K562 (cell line): Measurements from ENCODE around the gene PYGO2. TPM values are rescaled to one million over a fixed set of nuclear protein-coding genes. Genes with fewer than 3 reads are reported as not detected.

ENCODE experiments used
- BCOR ChIP-seq: fragments of 450-650 bp; IDR thresholded peaks from 2 replicates; pipeline ENCODE4 v1.6.1; 2016
- EHMT2 ChIP-seq: fragments of 450-650 bp; IDR thresholded peaks from 2 replicates; pipeline ENCODE4 v1.6.1; 2018; ENCODE audit warnings: antibody characterized with exemption
- EP300 ChIP-seq: IDR thresholded peaks from 2 replicates; pipeline ENCODE4 v1.6.1; 2012; ENCODE audit warnings: low read length, improper control_type of control experiment
- ETV6 ChIP-seq, 3 experiments: fragments of 150-350 bp in 1 of 3; sonication (generic) in 1 of 3; formaldehyde crosslinking in 1 of 3; IDR thresholded peaks; 2 replicates each; pipeline versions ENCODE4 v1.6.1 to v1.8.0; 2014 to 2022; ENCODE audit warnings: borderline replicate concordance in 2 of 3, low read depth in 2 of 3, antibody characterized with exemption in 1 of 3, low read length in 1 of 3, mild to moderate bottlenecking in 1 of 3, missing genetic modification reagents in 1 of 3
- FOS ChIP-seq: IDR thresholded peaks from 3 replicates; pipeline ENCODE4 v1.6.1; 2011; ENCODE audit not compliant: insufficient read length; ENCODE audit errors: extremely low read depth
- GABPB1 ChIP-seq: sonication (generic); formaldehyde crosslinking; IDR thresholded peaks from 2 replicates; pipeline ENCODE4 v1.8.0; 2022; ENCODE audit warnings: mild to moderate bottlenecking, missing genetic modification reagents
- GATAD2B ChIP-seq: fragments of 450-650 bp; IDR thresholded peaks from 2 replicates; pipeline ENCODE4 v1.6.1; 2017; ENCODE audit warnings: mild to moderate bottlenecking, borderline replicate concordance
- IRF2 ChIP-seq: sonication (generic); formaldehyde crosslinking; IDR thresholded peaks from 2 replicates; pipeline ENCODE4 v1.8.1; 2022; ENCODE audit warnings: mild to moderate bottlenecking, missing genetic modification reagents
- LCOR ChIP-seq: sonication (generic); formaldehyde crosslinking; IDR thresholded peaks from 2 replicates; pipeline ENCODE4 v1.8.0; 2022; ENCODE audit warnings: mild to moderate bottlenecking, missing genetic modification reagents
- MAFF ChIP-seq: IDR thresholded peaks from 2 replicates; pipeline ENCODE4 v1.6.1; 2012; ENCODE audit warnings: low read length, improper control_type of control experiment
- MAFG ChIP-seq: fragments of 450-650 bp; conservative IDR thresholded peaks from 2 replicates; pipeline ENCODE4 v1.6.1; 2016; ENCODE audit warnings: missing genetic modification characterization, missing compliant biosample characterization
- MAFK ChIP-seq: IDR thresholded peaks from 2 replicates; pipeline ENCODE4 v1.6.1; 2011; ENCODE audit warnings: low read length, improper control_type of control experiment
- MIER1 ChIP-seq: fragments of 450-650 bp; IDR thresholded peaks from 2 replicates; pipeline ENCODE4 v1.6.1; 2016; ENCODE audit warnings: antibody characterized with exemption, mild to moderate bottlenecking, low read depth
- MTA3 ChIP-seq: fragments of 450-650 bp; formaldehyde crosslinking; IDR thresholded peaks from 2 replicates; pipeline ENCODE4 v1.6.1; 2017; ENCODE audit warnings: mild to moderate bottlenecking, borderline replicate concordance
- NR2C1 ChIP-seq, 2 experiments: fragments of 450-650 bp; IDR thresholded peaks; 2 replicates each; pipeline ENCODE4 v1.6.1; 2017; ENCODE audit warnings: mild to moderate bottlenecking in 2 of 2, antibody characterized with exemption in 1 of 2, inconsistent platforms in 1 of 2, missing compliant biosample characterization in 1 of 2, missing genetic modification characterization in 1 of 2
- SAP30 ChIP-seq: fragments of 200-600 bp; sonication (generic); IDR thresholded peaks from 2 replicates; pipeline ENCODE4 v1.6.1; 2012; ENCODE audit warnings: borderline replicate concordance, low read depth, mild to moderate bottlenecking, moderate library complexity, low read length, control low read depth, inconsistent platforms; ENCODE audit not compliant: insufficient read depth, poor library complexity, severe bottlenecking
- TARDBP ChIP-seq: fragments of 450-650 bp; IDR thresholded peaks from 2 replicates; pipeline ENCODE4 v1.6.1; 2016
- ZNF134 ChIP-seq: fragments of 250-450 bp; sonication (Bioruptor Pico); conservative IDR thresholded peaks from 2 replicates; pipeline ENCODE4 v1.4.0; 2020
- ZNF239 ChIP-seq: fragments of 250-450 bp; sonication (Bioruptor Pico); IDR thresholded peaks from 2 replicates; pipeline ENCODE4 v1.4.0; 2020; ENCODE audit warnings: mild to moderate bottlenecking
- ZNF324 ChIP-seq: fragments of 250-450 bp; sonication (Bioruptor Pico); IDR thresholded peaks from 2 replicates; pipeline ENCODE4 v1.4.0; 2020; ENCODE audit warnings: mild to moderate bottlenecking
- ZNF586 ChIP-seq: fragments of 450-650 bp; formaldehyde crosslinking; conservative IDR thresholded peaks from 2 replicates; pipeline ENCODE4 v1.4.0; 2020; ENCODE audit warnings: mild to moderate bottlenecking, moderate library complexity
- ZNF830 ChIP-seq: fragments of 250-450 bp; sonication (Bioruptor Pico); IDR thresholded peaks from 2 replicates; pipeline ENCODE4 v1.5.0; 2021; ENCODE audit warnings: mild to moderate bottlenecking
- polyA plus RNA-seq, 8 experiments: library from polyadenylated mRNA; depleted of rRNA in 4 of 8; stranded (reverse) in 5 of 8; unstranded in 3 of 8; fragments of >200 nt; fragmentation: Nextera tagmentation in 2 of 8; fragmentation: Illumina TruSeq in 1 of 8; extraction: Ambion mirVana in 2 of 8; extraction: Trizol in 1 of 8; gene quantifications; 2 replicates each; pipeline versions ENCODE4 v1.2.1 to v1.2.3, GENCODE V29; 2011 to 2014; ENCODE audit warnings: inconsistent platforms in 1 of 8, missing spikeins in 1 of 8
- total RNA-seq, 7 experiments: library from RNA; depleted of rRNA in 6 of 7; stranded (reverse); fragments of >200 nt in 6 of 7; fragmentation: Illumina TruSeq in 2 of 7; extraction: Trizol in 2 of 7; gene quantifications; 2 replicates each; pipeline versions ENCODE4 v1.2.1 to v1.2.3, GENCODE V29; 2011 to 2021; ENCODE audit warnings: low replicate concordance in 1 of 7
- TF ChIP-seq, protein P1 (sequence below): sonication (generic); formaldehyde crosslinking; IDR thresholded peaks from 2 replicates; pipeline ENCODE4 v1.8.0; 2022; ENCODE audit warnings: mild to moderate bottlenecking, missing genetic modification reagents, borderline replicate concordance
- TF ChIP-seq, protein P2 (sequence below): sonication (generic); formaldehyde crosslinking; IDR thresholded peaks from 2 replicates; pipeline ENCODE4 v1.8.1; 2023; ENCODE audit warnings: mild to moderate bottlenecking, missing genetic modification reagents, moderate library complexity
- TF ChIP-seq, protein P3 (sequence below): sonication (generic); formaldehyde crosslinking; IDR thresholded peaks from 2 replicates; pipeline ENCODE4 v1.8.1; 2023; ENCODE audit warnings: mild to moderate bottlenecking, missing genetic modification reagents

PYGO2 gene
- total and polyA plus RNA-seq, 9 of the 15 experiments (the other 6 are each of a cell fraction or from before 2014, with no cell fraction given): 8.3 to 36.2 (median 18.2) TPM

DNA sequence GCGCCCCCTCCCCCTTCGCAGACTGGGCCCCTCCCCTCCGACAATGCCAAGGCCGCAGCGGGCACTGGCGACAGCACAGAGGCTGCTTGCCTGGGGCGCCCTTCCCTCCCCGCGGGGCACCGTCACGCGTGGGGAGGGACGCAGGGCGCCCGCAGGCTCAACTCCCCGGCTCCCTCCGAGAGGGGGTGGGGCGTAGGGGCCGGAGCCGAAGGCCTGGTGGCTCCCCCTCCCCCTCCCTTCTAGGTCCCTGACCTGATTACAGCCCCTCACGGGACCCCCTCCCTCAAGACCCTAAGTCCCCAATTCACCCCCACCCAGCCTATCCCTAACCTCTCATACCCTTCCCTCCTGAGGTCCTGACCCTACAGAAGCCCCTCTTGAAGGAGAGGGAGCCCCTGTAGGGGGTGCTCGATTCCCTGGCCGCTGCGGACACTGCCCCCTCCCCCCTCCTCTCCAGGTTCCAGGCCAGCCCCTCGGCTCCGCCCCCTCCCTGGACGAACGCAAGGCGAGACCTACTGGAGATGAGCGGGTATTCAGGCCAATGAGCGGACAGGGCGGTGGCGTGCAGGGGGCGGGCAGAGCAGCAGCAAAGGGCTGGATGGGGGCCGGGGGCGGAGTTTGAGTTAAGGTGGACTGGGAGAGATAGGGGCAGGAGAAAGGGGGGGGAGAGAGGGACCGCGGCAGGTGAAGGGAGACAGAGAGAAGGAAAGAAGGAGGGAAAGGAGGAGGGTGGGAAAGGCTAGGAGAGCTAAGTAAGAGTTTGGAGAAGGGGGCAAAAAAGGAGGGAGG, 40.3 kb upstream of the PYGO2 start (continued):
- TF ChIP-seq ZNF586 (CRISPR knock-in tag): no peak; the same call in 1 of the 2 replicates
- 0 out of 2 replicates have a peak, but pooled peaks have one; percentile 12 for TF ChIP-seq EHMT2
- TF ChIP-seq MTA3: peak; percentile 78
- TF ChIP-seq ETV6 (IDR thresholded peaks at IDR 0.05; ENCODE audit: borderline replicate concordance in 1 of 2, low read depth in 2 of 2, low read length in 1 of 2): no peak
- TF ChIP-seq ETV6 (CRISPR knock-in tag; IDR thresholded peaks at IDR 0.05; ENCODE audit: borderline replicate concordance): no peak
- TF ChIP-seq ZNF134 (CRISPR knock-in tag): no peak
- peak; percentile 70; the same call in 1 of the 2 replicates for TF ChIP-seq LCOR (CRISPR knock-in tag)
- no peak for TF ChIP-seq IRF2
- TF ChIP-seq GATAD2B: peak; percentile 99
- TF ChIP-seq BCOR: peak; percentile 89
- TF ChIP-seq SAP30: peak; percentile 31
- peak; percentile 84 for TF ChIP-seq FOS
- no peak for TF ChIP-seq ZNF324 (CRISPR knock-in tag)
- TF ChIP-seq, protein P1, sequence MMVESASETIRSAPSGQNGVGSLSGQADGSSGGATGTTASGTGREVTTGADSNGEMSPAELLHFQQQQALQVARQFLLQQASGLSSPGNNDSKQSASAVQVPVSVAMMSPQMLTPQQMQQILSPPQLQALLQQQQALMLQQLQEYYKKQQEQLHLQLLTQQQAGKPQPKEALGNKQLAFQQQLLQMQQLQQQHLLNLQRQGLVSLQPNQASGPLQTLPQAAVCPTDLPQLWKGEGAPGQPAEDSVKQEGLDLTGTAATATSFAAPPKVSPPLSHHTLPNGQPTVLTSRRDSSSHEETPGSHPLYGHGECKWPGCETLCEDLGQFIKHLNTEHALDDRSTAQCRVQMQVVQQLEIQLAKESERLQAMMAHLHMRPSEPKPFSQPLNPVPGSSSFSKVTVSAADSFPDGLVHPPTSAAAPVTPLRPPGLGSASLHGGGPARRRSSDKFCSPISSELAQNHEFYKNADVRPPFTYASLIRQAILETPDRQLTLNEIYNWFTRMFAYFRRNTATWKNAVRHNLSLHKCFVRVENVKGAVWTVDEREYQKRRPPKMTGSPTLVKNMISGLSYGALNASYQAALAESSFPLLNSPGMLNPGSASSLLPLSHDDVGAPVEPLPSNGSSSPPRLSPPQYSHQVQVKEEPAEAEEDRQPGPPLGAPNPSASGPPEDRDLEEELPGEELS (CRISPR knock-in tag): no peak
- no peak for TF ChIP-seq MAFG
- TF ChIP-seq, protein P2, sequence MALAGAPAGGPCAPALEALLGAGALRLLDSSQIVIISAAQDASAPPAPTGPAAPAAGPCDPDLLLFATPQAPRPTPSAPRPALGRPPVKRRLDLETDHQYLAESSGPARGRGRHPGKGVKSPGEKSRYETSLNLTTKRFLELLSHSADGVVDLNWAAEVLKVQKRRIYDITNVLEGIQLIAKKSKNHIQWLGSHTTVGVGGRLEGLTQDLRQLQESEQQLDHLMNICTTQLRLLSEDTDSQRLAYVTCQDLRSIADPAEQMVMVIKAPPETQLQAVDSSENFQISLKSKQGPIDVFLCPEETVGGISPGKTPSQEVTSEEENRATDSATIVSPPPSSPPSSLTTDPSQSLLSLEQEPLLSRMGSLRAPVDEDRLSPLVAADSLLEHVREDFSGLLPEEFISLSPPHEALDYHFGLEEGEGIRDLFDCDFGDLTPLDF (CRISPR knock-in tag): no peak
- 0 out of 2 replicates have a peak, but pooled peaks have one; percentile 37 for TF ChIP-seq GABPB1 (CRISPR knock-in tag)
- TF ChIP-seq TARDBP: peak; percentile 73; the same call in 1 of the 2 replicates
- TF ChIP-seq MAFK: 0 out of 2 replicates have a peak, but pooled peaks have one; percentile 14
- TF ChIP-seq MIER1: 0 out of 2 replicates have a peak, but pooled peaks have one; percentile 21
- TF ChIP-seq EP300: peak; percentile 32; the same call in 1 of the 2 replicates
- no peak for TF ChIP-seq ZNF239
- TF ChIP-seq MAFF: no peak
- TF ChIP-seq ZNF830 (CRISPR knock-in tag): no peak
- TF ChIP-seq NR2C1 (IDR thresholded peaks at IDR 0.05): 0 out of 2 replicates have a peak, but pooled peaks have one; percentile 32
- TF ChIP-seq NR2C1 (tag; IDR thresholded peaks at IDR 0.05): peak; percentile 27; the same call in 1 of the 2 replicates
- TF ChIP-seq, protein P3, sequence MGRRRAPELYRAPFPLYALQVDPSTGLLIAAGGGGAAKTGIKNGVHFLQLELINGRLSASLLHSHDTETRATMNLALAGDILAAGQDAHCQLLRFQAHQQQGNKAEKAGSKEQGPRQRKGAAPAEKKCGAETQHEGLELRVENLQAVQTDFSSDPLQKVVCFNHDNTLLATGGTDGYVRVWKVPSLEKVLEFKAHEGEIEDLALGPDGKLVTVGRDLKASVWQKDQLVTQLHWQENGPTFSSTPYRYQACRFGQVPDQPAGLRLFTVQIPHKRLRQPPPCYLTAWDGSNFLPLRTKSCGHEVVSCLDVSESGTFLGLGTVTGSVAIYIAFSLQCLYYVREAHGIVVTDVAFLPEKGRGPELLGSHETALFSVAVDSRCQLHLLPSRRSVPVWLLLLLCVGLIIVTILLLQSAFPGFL (CRISPR knock-in tag): no peak
